RPMI7951 (cell line): ENCODE measurements around the gene ALK. TPM values are rescaled to one million over a fixed set of nuclear protein-coding genes. Genes with fewer than 3 reads are reported as not detected.

ENCODE experiments used
- DNase-seq: peaks from one replicate; pipeline ENCODE4 v3.0.0-alpha.2; 2012; ENCODE audit warnings: low read depth
- total RNA-seq: library from RNA; depleted of rRNA; stranded (reverse); fragments of >200 nt; shearing (Covaris generic); gene quantifications from 2 replicates; pipeline ENCODE4 v1.2.3, GENCODE V29; 2014

The ALK gene
- total RNA-seq, 1 experiment from 2014 or later, result 0.12 TPM

GRCh38 chr2:29226808-29227207 is 694.6 kb downstream of the ALK start:
- no peak for DNase-seq

- DNase-seq, result no peak
Observed at GRCh38 chr2:29226375-29226774, 695.0 kb downstream of the ALK start.

GRCh38 chr2:29225814-29226213 is 695.6 kb downstream of the ALK start:
- no peak for DNase-seq

- no peak for DNase-seq
Observed at GRCh38 chr2:29224693-29225551, 696.5 kb downstream of the ALK start.

GRCh38 chr2:29223851-29224692 is 697.3 kb downstream of the ALK start:
- peak; percentile 96 for DNase-seq

- no peak for DNase-seq
Observed at GRCh38 chr2:29223257-29223656, 698.1 kb downstream of the ALK start.

- no peak for DNase-seq
Observed at GRCh38 chr2:29222381-29223179, 698.8 kb downstream of the ALK start.

- DNase-seq, result no peak
Observed at GRCh38 chr2:29220506-29221270, 700.7 kb downstream of the ALK start.

GRCh38 chr2:29219374-29219773 is 702.0 kb downstream of the ALK start:
- no peak for DNase-seq

GRCh38 chr2:29218550-29219125 is 702.7 kb downstream of the ALK start:
- no peak for DNase-seq

- no peak for DNase-seq
Observed at GRCh38 chr2:29218071-29218470, 703.3 kb downstream of the ALK start.

GRCh38 chr2:29216609-29216909 is 704.8 kb downstream of the ALK start:
- DNase-seq, result no peak

- DNase-seq, result no peak
Observed at GRCh38 chr2:29215739-29216608, 705.4 kb downstream of the ALK start.

GRCh38 chr2:29215073-29215472 is 706.3 kb downstream of the ALK start:
- DNase-seq, result no peak

- DNase-seq, result peak; percentile 75
Observed at GRCh38 chr2:29213888-29214291, 707.5 kb downstream of the ALK start.

GRCh38 chr2:29212009-29212408 is 709.4 kb downstream of the ALK start:
- DNase-seq, result peak; percentile 59

GRCh38 chr2:29209551-29209950 is 711.8 kb downstream of the ALK start:
- no peak for DNase-seq

GRCh38 chr2:29207352-29208148 is 713.8 kb downstream of the ALK start:
- DNase-seq, result no peak

- DNase-seq, result no peak
Observed at GRCh38 chr2:29206941-29207340, 714.4 kb downstream of the ALK start.
